ENCODE measurements around the gene S100A13.
"Not testable (repeated sequence)": the region's sequence is repeated elsewhere in the genome, so short reads cannot be mapped to it uniquely, and the experiment has no call there.

Gene S100A13

DNA sequence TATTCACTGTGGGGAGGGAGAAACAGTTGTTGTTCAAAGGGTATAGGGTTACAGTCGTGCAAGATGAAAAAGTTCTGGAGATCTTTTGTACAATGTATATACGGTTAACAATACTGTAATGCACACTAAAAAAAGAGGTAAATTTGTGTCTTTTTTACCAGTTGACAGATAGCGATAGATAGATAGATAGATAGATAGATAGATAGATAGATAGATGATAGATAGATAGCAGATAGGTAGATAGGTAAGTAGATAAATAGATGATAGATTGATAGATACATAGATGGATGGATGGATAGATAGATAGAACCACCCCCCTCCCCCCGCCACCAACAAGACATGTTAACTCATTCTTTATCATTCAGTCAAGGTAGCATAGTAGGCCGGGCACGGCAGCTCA, 24.6 kb downstream of the S100A13 start:
- no peak for DNase-seq (ENCODE audit: low read depth)

- no peak for DNase-seq (ENCODE audit: low read depth)
Observed at GRCh38 chr1:153599847-153600246, 27.5 kb downstream of the S100A13 start.

DNA sequence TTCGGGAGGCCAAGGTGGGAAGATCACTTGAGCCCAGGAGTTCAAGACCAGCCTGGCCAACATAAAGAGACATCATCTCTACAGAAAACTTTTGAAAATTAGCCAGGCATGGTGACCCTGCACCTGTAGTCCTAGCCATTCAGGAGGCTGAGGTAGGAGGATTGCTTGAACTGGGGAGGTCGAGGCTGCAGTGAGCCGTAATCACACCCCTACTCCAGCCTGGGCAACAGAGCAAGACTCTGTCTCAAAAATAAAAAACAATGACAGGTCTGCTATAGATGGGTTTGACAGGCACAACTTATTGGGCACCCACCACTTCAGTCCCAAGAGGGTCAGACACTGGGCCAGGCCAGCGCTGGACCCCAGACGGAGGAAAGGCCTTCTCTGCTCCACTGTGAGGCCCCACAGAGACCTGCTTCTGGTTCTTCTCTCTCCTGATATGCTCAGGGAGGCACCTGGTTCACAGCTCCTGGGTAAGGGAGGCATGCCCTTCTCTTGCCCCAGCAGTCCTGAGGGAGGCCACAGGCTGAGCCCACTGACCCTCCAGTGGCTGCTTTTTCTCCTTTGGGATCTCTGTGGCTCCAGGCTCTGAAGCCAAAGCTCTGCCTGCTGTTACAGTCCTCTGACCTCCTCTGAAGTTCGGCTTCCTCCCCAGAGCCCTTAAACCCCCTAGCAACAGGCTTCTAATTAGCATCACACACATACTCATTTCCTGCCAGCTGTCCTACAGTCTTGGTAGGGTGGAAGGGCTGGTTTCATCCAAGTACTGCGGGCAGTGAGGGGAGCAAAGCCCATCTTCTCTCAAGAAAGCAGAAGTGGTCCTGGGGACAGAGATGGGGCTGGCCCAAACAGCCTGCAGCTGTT, 28.8 kb downstream of the S100A13 start:
- no peak for DNase-seq (ENCODE audit: low read depth)

DNA sequence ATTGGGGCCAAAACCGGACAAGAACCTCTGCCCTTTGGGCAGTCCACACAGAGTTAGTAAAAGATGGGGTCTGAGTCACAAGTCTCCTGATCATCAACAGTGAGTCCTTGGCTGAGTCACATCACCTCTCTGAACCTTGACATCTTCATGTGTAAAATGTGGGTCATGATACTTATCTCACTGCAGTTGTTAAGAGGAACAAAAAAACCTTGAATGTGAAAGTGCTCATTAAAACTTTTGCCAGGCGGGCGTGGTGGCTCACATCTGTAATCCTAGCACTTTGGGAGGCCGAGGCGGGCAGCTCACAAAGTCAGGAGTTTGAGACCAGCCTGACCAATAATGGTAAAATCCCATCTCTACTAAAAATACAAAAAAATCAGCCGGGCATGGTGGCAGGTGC, 30.1 kb downstream of the S100A13 start:
- no peak for DNase-seq (ENCODE audit: low read depth)

GRCh38 chr1:153592748-153593147, 34.6 kb downstream of the S100A13 start:
- no peak for DNase-seq (ENCODE audit: low read depth)

- DNase-seq (ENCODE audit: low read depth) = no peak
Observed at GRCh38 chr1:153588482-153588881, 38.8 kb downstream of the S100A13 start.

- DNase-seq (ENCODE audit: low read depth) = not testable (repeated sequence)
Observed at GRCh38 chr1:153588033-153588432, 39.3 kb downstream of the S100A13 start.

- DNase-seq (ENCODE audit: low read depth) = no peak
Observed at GRCh38 chr1:153587314-153587713, 40.0 kb downstream of the S100A13 start.

- no peak for DNase-seq (ENCODE audit: low read depth)
Observed at GRCh38 chr1:153586347-153586746, 41.0 kb downstream of the S100A13 start.

DNA sequence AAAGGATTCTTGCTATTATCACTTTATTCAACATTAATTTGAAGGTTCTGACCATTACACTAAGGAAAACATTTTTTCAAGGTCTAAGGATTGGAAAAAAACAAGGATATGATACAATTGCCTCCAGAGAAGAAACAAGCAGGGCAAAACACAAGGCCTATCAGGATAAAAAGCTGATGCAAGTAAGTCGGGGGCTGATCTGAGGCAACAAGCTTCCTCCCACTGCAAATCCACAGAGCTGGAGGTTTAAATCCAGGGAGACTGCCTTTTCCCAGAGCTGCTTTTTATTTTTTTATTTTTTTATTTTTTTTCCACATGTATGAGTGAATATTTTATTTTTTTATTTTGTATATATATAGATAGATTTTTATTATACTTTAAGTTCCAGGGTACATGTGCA, 42.3 kb downstream of the S100A13 start:
- DNase-seq (ENCODE audit: low read depth) = no peak

GRCh38 chr1:153583976-153584375, 43.3 kb downstream of the S100A13 start:
- no peak for DNase-seq (ENCODE audit: low read depth)

DNA sequence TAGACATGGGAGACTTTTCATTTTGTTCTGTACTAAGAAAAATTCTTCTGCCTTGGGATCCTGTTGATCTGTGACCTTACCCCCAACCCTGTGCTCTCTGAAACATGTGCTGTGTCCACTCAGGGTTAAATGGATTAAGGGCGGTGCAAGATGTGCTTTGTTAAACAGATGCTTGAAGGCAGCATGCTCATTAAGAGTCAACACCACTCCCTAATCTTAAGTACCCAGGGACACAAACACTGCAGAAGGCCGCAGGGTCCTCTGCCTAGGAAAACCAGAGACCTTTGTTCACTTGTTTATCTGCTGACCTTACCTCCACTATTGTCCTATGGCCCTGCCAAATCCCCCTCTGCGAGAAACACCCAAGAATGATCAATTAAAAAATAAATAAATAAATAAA, 43.8 kb downstream of the S100A13 start:
- DNase-seq (ENCODE audit: low read depth) = not testable (repeated sequence)

- DNase-seq (ENCODE audit: low read depth) = not testable (repeated sequence)
Observed at GRCh38 chr1:153582836-153583235, 44.5 kb downstream of the S100A13 start.

GRCh38 chr1:153578936-153579335, 48.4 kb downstream of the S100A13 start:
- DNase-seq (ENCODE audit: low read depth) = no peak

DNA sequence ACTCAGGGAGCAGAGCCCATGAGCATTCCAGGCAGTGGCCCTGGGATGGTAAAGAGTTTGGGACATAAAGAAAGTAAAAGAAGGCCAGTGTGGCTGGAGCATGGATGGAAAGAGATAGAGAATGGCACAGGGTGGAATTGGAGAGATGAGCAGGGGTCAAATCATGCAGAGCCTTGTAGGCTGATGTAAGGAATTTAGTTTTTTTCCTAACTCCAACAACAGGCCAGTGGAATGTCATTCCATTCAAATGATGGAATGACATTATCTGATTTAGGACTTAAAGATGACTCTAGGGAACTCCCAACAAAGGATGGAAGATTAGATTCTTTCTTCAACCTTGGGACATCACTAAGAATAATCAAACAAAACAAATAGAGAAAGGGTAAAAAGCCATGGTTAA, 48.8 kb downstream of the S100A13 start:
- DNase-seq (ENCODE audit: low read depth) = no peak

- no peak for DNase-seq (ENCODE audit: low read depth)
Observed at GRCh38 chr1:153577624-153578051, 49.7 kb downstream of the S100A13 start.

GRCh38 chr1:153577138-153577537, 50.2 kb downstream of the S100A13 start:
- no peak for DNase-seq (ENCODE audit: low read depth)

GRCh38 chr1:153575497-153575896, 51.8 kb downstream of the S100A13 start:
- not testable (repeated sequence) for DNase-seq (ENCODE audit: low read depth)

DNA sequence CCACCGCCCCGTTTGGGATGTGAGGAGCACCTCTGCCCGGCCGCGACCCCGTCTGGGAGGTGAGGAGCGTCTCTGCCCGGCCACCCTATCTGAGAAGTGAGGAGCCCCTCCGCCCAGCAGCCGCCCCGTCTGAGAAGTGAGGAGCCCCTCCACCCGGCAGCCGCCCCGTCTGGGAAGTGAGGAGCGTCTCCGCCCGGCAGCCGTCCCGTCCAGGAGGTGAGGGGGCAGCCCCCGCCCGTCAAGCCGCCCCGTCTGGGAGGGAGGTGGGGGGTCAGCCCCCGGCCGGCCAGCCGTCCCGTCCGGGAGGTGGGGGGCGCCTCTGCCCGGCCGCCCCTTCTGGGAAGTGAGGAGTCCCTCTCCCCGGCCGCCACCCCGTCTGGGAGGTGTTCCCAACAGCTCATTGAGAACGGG, 52.2 kb downstream of the S100A13 start:
- DNase-seq (ENCODE audit: low read depth) = not testable (repeated sequence)

DNA sequence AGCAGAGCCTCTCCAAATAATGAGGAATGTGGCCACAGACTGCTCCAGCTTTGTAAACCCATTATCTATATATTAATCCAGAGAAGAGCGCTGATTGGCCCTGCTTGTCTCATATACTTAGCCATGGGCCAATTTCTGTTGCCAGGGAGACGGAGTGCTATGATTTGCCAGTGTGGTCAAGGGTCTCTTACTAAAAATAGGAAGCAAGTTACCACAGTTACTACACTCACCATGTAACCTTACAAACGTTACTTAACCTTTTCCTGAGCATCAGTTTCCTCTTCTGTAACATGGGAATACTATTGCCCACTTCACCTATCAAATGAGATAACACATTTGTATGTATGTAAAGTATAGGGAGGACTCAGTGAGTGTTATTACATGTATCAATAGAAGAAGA, 54.0 kb downstream of the S100A13 start:
- no peak for DNase-seq (ENCODE audit: low read depth)

DNA sequence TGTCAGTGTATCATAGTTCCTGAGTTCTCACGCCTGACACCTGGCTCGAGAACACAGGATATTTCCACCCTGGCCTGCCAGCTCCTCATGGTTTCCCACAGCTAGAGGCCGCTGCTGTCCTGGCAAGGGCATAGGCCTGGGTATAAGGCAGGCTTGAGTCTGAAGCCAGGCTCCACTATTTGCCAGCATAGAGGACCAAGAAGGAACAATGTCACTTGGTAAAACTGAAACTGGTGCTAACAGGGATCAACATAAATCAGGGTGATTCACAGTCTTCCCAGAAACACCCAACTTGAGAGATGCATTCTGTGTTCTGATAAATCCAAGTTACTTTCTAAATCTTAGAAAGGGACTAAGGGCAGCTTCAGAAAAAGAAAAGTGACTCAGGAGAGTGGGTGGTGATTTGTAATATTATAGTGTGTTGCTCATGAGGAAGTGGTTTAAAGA, 54.7 kb downstream of the S100A13 start:
- peak; percentile 35 for DNase-seq (ENCODE audit: low read depth)

DNA sequence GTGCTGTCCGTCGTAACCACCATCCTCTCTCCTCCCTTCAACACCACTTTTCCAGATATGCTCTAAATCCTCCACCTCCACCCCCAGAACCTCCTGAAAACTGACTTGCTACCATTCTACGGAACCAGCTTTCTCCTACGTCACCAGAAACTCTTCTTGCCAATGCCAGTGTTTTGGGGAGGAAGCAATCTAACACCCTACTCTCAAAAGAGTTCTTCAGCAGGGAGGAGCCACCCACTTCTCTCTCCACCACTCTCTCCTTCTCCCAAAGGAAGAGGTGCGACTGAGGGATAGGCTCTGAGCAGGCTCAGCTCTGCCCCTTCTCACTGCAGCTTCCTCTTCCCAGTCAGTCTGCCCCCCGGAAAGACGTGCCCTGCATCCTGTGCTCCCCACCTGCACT, 55.6 kb downstream of the S100A13 start:
- no peak for DNase-seq (ENCODE audit: low read depth)

GRCh38 chr1:153570874-153571273, 56.4 kb downstream of the S100A13 start:
- no peak for DNase-seq (ENCODE audit: low read depth)

DNA sequence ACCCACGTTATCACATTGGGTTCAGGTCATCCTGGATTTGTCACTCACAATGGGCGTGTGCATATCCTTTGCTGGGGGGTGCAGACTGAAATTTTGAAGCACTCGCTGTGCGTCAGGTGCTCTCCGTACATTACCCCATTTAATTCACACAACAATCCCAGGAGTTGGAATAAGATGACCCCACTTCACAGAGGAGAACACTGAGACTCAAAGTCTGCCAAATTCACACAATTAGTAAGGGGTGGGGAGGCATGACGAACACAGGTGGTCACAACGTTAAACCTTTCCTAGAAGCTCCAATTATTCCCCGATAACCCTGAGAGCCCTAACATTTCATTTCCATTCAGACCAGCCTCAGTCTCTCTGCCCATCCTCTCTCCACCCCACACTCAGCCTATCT, 57.8 kb downstream of the S100A13 start:
- DNase-seq (ENCODE audit: low read depth) = no peak

Measured in non-pigmented ciliary epithelial cell (primary cell).